Right atrium auricular region (tissue), 2 donors: ENCODE measurements around the gene IL31RA. TPM values are rescaled to one million over a fixed set of nuclear protein-coding genes. Genes with fewer than 3 reads are reported as not detected.

Experiments used
- DNase-seq: peaks from one replicate; pipeline ENCODE4 v3.0.0-alpha.2; 2019; ENCODE audit warnings: low spot score
- H3K27ac ChIP-seq, 2 donors: fragments of 200-600 bp; sonication (generic); 1 replicate in 1 of 2; 2 replicates in 1 of 2; pipeline ENCODE4 v1.5.1; 2016 to 2019
- H3K27me3 ChIP-seq, 2 donors: fragments of 200-600 bp; sonication (generic); one replicate each; pipeline versions ENCODE4 v1.5.1 to v1.6.0; 2017 to 2019
- H3K36me3 ChIP-seq: fragments of 200-600 bp; sonication (generic); one replicate; pipeline ENCODE4 v1.5.1; 2016
- H3K4me1 ChIP-seq, 2 donors: fragments of 200-600 bp; sonication (generic); one replicate each; pipeline versions ENCODE4 v1.5.1 to v1.6.0; 2017 to 2019
- H3K4me3 ChIP-seq, 2 donors: fragments of 200-600 bp; sonication (generic); 1 replicate in 1 of 2; 2 replicates in 1 of 2; pipeline ENCODE4 v1.5.1; 2017 to 2019; ENCODE audit warnings: mild to moderate bottlenecking in 1 of 2, moderate library complexity in 1 of 2
- H3K9me3 ChIP-seq, 2 donors: fragments of 200-600 bp; sonication (generic); one replicate each; pipeline ENCODE4 v1.5.1; 2019
- CTCF ChIP-seq, 2 donors: fragments of 200-600 bp; sonication (generic); IDR thresholded peaks; one replicate each; pipeline ENCODE4 v1.5.1; 2019; ENCODE audit warnings: antibody characterized with exemption in 2 of 2
- total RNA-seq, 2 donors: library from RNA; depleted of rRNA; stranded (reverse); fragments of >200 nt; gene quantifications; one replicate each; pipeline ENCODE4 v1.1.0, GENCODE V29; 2016

Gene IL31RA
- total RNA-seq, 2 donors from 2014 or later = 0.16 TPM; not detected in 1

- H3K27me3 ChIP-seq = no peaks in the 10 kb centered on the region
- no peaks in the 10 kb centered on the region for H3K4me1 ChIP-seq
- no peak for TF ChIP-seq CTCF (IDR thresholded peaks at IDR 0.05)
- H3K36me3 ChIP-seq = no peaks in the 10 kb centered on the region
- no peak overlapping the region for H3K27ac ChIP-seq
- H3K4me3 ChIP-seq = no peak overlapping the region
- peaks cover 0 to 8% of the 10 kb centered on the region in 2 donors for H3K9me3 ChIP-seq
- no peak for DNase-seq
Observed at GRCh38 chr5:55860709-55861108, 9.6 kb downstream of the IL31RA start.

GRCh38 chr5:55864606-55865541 lies 13.7 kb downstream of the IL31RA start:
- no peak overlapping the region for H3K4me3 ChIP-seq
- H3K27ac ChIP-seq = no peak overlapping the region
- no peak for TF ChIP-seq CTCF (IDR thresholded peaks at IDR 0.05)
- no peaks in the 10 kb centered on the region for H3K27me3 ChIP-seq
- DNase-seq = no peak
- no peaks in the 10 kb centered on the region for H3K4me1 ChIP-seq
- peaks cover 0 to 8% of the 10 kb centered on the region in 2 donors for H3K9me3 ChIP-seq
- H3K36me3 ChIP-seq = no peaks in the 10 kb centered on the region

- TF ChIP-seq CTCF (IDR thresholded peaks at IDR 0.05) = no peak
- no peaks in the 10 kb centered on the region for H3K27me3 ChIP-seq
Observed at GRCh38 chr5:55865831-55866230, 14.7 kb downstream of the IL31RA start.

GRCh38 chr5:55866485-55866884 lies 15.3 kb downstream of the IL31RA start:
- Histone ChIP-seq H3K27me3 (no peaks in the 10 kb centered on the region), H3K4me3 (no peak overlapping the region), H3K27ac (no peak overlapping the region), H3K36me3 (no peaks in the 10 kb centered on the region), H3K9me3 (no peaks in the 10 kb centered on the region), H3K4me1 (no peaks in the 10 kb centered on the region)
- no peak for DNase-seq
- TF ChIP-seq CTCF (IDR thresholded peaks at IDR 0.05) = no peak

More at GRCh38 chr5:55865831-55866230, 14.7 kb downstream of the IL31RA start:
- Histone ChIP-seq H3K36me3 (no peaks in the 10 kb centered on the region), H3K9me3 (peaks cover 0 to 4% of the 10 kb centered on the region in 2 donors), H3K4me3 (no peak overlapping the region), H3K27ac (no peak overlapping the region), H3K4me1 (no peaks in the 10 kb centered on the region)
- no peak for DNase-seq

GRCh38 chr5:55866934-55867333 lies 15.8 kb downstream of the IL31RA start:
- H3K27ac ChIP-seq = no peak overlapping the region
- H3K27me3 ChIP-seq = no peaks in the 10 kb centered on the region
- DNase-seq = no peak
- H3K36me3 ChIP-seq = no peaks in the 10 kb centered on the region
- H3K4me3 ChIP-seq = no peak overlapping the region
- no peaks in the 10 kb centered on the region for H3K4me1 ChIP-seq
- no peaks in the 10 kb centered on the region for H3K9me3 ChIP-seq
- TF ChIP-seq CTCF (IDR thresholded peaks at IDR 0.05) = no peak
